Activated T-helper 1 cell treated with Interleukin-2 at 50 U/mL for 16 hours (primary cell): ENCODE results near the gene PIK3R6.
"Not testable (repeated sequence)": the region's sequence is repeated elsewhere in the genome, so short reads cannot be mapped to it uniquely, and the experiment has no call there.

ENCODE experiments used
- DNase-seq: peaks from one replicate; pipeline ENCODE4 v3.0.0-alpha.2; 2020; ENCODE audit warnings: low read depth

PIK3R6 gene

DNA sequence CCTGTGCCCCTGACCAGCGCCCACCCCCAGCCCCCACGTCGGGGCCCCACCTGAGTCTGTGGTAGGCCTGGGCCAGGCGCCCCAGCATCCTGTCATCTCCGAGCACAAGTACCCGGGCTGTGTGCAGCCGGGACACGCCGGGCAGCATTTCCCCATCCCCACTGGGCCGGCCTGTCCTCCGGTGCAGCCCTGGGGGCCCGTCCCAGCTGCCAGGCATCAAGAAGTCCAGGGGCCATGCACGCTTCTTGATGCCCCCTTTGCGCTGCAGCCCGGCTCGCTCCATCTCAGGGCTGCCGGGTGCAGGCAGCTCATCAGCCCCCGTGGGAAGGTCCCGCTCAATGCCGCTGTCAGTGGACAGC lies 39.0 kb downstream of the PIK3R6 start:
- no peak for DNase-seq

DNA sequence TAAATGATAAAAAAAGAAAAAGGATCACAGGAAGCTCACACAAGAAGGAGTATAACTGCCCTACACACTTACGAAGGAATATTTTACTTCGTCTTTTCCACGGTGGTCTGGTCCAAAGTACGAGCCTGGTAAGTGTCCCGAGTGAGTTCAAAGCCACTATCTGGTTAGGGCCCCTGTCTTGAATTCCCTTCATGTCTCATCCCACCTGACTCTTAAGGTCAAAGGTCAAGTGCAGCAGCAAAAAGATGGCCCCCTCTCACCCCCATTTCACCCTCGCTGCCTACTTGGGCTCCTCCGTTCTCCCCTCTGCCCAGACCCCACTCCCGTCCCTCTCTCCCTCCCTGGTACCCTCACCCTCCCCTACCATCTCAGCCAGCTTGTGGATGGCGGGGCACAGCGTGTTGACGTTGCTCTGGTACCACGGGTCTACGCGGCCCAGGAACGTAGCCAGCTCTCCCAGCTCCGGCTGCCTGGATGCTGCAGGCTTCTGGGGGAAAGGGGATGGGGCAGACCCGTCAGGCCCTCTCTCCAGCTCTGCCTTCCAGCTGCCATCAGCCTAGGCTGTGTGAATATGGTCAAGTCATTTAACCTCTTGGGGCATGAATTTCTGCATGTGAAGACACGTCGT lies 40.6 kb downstream of the PIK3R6 start:
- no peak for DNase-seq

DNA sequence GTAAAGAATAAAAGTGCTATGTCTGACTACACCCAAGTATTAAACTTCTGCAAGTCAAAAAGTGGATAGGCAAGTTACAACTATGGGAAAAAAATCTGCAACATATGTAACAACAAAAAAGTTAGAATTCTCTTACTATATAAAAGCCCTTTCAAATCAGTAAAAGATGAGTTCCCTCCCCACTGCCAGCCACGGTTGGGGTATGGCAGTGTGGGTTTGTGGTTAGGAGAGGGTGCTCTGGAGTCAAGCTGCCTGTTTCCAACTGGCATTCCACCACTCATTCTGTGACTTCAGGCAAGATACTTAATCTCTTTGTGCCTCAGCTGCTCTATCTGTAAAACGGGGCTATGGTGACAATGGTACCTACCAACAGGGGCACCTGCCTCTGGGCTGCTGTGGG lies 41.7 kb downstream of the PIK3R6 start:
- no peak for DNase-seq

DNA sequence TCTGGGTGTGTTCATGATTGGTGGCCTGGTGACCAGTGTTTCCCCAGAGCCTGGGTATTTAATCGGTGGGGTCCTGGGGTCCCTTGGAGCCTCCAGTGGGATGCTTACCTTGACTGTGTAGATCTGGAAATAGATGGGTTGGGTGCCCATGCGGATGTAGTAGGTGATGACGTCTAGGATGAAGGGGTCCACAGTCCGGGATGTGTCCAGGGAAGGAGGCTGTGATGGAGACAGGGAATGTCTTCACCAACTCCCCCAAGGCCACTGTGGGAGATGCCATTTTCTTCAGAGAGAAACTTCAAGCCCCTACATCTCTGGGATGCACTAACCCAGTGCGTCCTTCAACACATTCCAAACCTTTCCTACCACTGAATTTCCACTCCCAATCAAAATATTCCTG lies 44.2 kb downstream of the PIK3R6 start:
- no peak for DNase-seq

DNA sequence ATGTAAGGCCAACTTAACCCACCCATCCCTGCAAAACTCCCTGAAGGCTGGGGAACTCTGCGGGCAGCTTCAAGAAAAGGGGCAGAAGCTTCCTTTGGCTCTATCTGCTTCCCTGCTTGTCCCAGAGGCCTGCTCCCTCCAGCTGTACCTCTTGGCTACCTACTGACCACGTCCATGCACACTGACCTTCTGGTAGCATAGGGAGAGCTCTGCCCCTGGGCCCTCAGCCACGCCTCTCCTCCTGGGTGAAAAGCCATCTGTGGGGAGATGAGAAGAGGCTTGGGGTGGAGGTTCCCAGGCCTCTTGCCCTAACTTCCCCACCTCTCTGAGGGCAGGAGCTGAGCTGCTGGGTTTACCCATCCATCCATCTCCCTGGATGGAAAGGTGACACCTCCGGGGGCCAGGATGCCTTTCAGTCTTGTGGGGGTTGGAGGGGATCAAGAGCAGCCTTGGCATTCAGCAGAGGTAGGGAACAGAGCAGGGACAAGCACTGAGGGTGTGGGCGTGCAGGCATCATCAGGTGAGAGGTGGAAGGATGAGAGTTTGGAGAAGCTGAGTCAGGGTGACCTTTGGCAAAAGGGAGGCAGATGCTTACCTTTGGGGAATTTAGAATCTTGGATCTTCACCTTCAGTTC lies 45.0 kb downstream of the PIK3R6 start:
- no peak for DNase-seq

DNA sequence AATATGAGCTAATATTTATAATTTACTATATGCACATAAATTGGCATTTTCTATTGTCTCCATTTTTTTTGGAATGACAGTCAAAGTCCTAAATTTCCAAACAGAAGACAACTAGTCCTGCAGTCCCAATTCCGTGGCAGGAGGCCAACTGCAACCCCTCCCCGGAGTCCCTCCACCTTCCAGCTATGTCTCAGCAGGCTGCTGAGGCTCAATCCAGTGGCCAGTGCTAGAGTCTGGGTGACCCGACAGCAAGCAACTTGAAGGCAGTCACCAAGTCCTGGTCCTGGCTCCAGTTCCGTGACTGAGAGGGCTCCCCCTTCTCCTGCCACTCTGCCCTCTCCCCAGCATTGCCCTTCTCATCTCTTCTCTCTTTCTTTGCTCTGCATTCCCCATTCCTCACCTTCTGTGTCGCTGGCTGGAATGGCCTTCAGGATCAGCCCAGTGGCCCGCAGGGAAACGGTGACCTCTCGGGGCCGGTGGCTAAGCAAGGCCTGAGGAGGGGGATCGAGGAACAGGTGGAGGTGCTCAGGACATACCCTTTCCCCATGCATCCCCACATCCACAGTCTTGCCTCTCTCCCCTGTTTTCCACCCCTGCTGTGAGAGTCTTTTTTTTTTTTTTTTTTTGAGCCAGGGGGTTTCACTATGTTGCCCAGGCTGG lies 45.9 kb downstream of the PIK3R6 start:
- DNase-seq: no peak

DNA sequence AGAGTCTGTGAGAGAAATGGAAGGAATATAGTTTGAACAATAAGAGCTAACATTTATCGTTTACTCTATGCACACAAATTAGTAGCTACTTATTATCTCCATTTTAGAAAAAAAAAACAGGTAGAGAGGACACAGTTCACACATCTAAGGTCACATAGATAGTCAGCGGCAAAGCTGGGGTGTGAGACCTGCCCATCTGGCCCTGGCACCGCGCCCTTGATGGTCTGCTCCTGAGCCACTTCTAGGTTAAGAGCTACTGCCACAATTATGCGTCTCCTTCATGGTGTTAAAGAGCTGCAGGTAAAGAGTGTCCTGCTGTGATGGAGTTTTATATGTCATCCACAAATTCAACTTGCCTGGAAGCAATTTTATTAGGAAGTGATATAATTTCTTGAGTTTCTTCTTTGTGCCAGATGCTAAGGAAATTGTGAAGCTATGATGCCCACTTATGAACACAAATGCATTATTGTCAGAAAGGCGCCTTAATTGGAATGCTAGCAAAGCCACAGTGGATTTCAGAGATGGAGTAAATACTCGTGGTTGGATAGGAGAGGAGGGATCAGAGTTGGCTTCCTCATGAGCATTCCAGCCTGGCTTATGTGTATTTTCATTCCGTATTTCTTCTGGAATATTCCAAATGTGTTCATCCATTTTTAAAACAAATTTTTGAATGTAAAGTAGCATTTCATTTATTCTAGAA lies 47.0 kb downstream of the PIK3R6 start:
- no peak for DNase-seq

DNA sequence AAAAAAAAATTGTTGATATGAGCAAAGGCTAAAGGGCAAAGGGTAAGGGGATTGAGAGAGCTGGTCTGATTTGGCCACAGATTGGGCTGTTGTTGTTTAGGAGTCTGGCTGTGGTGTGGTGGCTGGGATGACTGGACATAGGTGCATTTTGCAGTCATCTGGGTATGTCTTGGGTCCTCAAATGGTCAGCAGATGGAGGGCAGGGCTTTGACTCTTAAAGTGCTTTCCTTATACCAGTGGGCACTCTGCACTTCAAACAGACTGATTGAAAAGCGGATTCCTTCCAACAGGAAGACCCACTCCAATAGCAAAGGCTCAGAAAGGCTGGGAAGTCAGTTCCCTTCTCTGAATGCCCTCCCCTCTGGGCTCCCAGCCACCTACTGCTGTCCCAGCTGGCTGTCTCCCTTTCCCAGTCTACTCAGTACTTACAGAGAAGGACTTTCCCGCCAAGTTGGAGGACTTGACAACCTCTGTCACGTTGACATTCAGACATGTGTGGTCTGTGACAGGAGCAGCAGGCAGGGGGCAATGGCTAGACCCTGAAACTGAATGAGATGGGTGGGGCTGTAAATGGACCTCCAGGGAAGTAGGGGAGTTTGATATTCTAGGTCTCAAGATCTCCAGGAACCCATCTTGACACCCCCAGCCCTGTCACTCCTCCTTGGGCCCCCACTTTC lies 48.7 kb downstream of the PIK3R6 start:
- DNase-seq: no peak

DNA sequence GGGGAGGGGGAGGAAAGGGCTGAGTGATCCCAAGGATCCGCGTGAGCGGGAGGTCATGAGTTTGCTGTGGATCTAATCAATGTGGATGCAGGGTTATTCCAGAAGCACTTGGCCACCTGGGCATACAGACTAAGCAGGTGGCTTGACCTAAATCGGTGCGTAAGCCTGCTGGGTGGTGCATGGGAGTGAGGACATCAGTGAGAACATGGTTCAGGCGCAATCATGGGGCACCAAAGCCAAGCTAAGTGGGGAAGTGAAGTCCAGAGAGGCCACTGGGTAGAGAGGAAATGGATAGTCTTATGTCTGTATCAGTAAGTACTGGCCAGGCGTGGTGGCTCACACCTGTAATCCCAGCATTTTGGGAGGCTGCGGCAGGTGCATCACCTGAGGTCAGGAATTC lies 49.4 kb downstream of the PIK3R6 start:
- DNase-seq: no peak

DNA sequence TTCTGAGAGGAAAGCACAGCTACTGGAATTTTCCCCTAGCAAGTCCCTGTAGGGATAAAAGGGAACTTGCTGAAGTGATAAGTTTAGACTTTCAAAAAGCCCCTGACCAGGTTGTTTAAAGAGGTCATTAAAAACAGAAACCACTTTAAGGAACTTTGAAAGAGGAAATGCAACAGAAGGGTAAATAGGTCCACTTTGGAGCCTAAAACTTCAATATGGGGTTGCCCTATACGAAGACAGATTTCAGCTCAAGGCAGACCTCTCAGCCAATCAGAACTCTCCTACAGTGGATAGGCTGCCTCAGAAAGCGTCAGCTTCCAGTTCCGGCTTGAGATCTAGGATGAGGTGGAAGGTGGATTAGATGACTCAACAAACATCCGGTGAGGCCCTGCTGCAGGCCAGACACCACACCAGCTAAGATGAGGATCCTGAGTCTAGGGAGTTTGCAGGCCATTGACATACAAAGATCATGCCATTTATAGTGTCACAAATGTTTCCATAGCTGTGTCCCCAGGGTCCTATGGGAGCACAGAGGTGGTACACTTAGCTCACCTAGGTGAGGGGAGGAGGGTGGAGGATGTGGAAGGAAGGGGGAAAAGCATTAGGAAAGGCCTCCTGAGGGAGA lies 60.4 kb downstream of the PIK3R6 start:
- no peak for DNase-seq

DNA sequence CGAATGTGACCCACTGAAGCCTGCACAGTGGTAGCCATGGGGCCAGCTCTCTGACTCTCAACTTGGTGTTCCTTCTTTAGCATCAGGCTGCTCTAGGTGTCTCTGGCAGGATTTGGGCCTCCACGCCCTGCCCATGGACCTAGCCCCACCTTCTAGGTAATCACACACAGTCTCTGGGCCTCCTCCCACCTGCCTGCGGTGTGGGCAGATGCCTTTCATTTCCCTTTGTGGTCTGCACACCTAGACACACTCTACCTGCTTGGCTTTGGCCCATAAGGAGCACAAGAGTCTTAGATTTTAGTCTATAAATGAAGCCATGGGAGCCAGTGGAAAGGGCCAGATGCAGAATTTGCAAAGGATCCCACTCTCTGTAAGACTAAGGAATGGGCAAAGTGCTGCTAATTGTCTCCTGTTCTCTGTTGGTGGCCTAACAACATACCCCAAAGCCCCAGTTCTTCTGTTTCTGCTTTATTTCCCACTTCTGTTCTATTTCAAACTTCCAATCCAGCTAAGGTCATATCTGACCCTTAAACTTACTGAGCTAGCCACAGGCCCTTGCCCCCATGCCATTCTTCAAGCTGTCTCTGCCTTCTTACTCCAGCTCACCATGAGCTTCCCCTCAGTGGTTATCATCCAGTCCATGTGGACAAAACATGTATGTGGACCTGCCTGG lies 61.1 kb downstream of the PIK3R6 start:
- no peak for DNase-seq

DNA sequence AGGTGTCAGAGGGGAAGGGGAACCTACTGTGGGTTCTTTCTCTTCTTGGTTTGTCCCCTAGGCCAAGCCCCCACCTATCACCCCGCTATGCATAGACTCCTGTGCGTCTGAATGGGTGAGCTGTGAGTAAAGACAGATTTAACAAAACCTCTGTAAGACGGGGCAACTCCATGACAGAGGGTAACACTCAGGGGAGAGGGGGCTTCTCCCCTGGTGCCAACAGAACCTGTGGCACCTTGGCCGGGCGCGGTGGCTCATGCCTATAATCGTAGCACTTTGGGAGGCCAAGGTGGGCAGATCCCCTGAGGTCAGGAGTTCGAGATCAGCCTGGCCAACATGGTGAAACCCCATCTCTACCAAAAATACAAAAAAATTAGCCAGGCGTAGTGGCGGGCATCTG lies 62.1 kb downstream of the PIK3R6 start:
- DNase-seq: not testable (repeated sequence)

DNA sequence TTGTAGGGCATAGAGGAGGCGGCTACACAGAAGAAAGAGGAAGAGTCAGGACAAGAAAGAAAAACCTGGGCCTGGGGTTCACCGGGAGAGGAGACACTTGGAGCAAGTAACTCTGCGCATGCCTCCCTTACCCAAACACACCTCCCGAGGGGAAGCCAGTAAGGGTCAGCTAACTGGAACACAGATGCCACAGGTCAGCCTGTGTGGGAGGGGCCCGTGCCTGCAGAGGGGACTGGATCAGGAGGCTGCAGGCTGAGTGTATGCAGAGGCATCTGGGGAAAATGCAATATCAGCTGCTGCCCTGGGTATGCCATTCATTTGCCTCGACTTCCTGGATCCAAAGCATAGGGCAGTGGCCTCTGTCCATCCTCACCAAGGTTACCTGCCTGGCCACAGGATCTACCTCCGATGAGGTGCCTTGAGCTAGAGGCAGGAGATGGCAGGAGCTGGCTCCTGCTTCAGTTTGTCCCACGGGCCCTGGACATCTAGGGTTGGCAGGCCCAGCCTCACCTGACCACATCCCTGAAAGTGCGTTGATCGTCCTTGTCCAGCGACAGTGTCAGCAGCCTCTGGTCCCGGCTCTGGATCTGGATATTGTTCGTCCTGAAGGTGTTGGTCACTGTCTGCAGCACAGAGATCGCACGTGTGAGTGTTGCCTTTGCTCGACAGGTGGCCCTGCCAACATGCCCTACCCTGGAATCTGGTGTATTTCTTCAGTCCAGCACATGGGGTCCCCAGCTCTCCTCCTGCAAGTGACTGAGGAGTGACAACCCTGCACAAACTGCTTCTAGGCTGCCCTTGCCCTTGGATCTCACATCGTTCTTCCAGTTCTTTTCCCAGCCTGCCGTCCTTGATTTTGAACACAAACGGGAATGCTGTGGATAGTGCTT lies 63.7 kb downstream of the PIK3R6 start:
- DNase-seq: no peak

DNA sequence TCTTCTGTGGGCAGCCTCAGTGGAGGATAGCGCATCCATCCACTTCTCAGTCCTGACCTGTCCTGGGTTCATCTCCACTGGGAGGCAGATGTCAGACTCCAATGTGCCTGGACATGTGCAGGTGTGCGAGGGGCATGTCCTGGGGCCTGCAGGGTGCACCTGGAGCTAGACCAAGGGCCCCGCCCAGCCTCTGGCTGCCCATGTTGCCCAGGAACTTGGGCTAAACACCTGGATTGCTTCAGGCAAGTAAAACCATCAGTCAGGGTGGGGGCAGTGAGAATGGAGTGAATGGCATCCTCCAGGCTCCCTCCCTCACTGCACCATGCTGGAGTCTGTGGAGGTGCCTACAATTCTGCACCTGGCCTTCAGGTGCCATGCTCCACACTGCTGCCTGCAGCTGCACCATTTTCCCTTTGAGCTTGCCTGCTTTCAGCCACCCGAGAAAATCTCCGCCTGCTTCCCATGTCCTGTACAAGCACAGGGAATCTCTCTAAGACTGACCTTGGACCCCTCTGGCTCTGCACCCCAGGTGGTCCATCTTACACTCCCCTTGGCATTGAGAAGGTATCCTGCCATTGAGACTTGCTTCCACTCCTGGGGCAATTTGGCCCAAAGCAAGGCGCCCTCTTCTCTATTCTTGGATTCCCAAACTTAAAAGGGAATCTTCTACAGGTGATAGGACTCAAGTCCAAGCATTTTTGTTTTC lies 66.2 kb downstream of the PIK3R6 start:
- DNase-seq: no peak

DNA sequence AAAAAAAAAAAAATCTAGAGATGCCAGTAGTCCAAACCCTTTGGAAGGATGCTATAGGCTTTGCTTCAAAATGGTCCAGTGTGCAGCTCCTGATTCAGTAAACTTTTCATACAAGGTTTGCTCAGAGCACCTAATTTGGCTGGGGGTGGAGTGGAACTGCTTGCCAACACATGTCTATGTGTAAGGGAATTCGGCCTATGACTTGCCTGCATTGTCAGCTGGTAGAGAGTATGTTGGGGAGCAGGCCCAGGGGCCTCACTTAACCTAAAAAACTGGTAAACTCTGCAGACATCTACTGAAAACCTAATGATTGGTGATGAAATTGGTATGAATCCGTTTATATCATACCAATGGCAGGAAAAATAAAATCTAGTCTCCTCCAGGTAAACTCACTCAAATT lies 66.8 kb downstream of the PIK3R6 start:
- DNase-seq: no peak

DNA sequence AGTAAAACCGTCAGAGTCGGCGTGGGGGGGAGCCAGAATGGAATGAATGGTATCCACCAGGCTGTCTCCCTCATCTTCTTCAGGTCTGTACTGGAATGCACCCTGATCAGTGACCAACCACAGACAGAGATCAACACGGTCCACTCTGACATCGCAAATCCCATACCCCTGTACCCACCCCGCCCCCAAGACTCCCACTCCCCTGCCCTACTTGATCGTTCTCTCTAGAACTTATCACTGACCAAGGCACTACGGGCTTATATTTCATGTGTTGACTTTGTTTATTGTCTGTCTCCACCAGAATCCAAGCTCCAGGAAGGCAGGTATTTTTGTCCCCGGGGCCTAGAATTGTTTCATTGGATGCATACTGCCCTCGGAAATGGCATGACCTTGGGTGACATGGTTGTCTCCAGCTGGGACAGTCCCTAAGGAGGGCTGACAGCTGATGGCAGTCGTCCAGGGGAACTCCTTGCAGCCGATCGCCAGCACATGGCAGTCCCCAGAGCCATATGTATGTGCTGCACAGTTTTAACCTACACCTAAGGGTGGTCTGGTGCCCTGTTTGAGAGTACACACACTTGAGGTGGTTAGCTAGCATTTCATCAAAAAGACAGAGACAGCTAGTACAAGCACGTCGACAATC lies 67.8 kb downstream of the PIK3R6 start:
- DNase-seq: no peak

DNA sequence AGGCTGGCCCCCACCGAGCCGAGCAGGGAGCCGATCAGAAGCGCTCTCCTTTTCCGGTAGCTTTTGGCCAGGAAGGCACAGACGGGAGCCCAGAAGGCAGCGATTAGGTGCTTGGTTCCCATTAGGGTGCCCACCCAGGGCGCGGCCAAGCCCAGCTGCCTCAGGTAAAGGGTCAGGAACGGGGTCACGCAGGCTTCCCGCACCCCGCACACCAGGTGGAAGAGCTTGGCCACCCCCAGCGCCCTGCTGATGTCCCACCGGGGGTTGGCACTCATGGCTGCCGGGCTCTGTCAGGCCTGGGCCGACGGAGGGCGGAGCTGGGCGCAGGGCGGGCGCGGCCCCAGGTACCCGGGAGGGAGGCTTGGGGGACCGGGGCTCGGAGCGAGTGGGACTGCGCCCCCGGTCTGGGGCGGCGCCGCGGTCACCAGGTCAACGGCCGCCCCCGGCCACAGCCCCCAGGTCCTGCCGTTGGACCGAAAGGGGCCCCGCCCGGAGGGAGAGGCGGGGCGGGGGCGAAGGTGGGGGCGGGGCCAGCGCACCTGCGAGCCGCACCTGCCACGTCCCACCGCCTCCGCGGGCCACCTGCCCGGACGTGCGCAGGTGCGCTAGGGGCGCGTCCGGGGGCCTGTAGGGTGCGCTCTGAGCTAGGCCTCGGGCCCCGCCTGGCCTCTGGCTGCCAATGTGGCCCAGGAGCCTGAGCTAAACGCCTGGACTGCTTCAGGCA lies 68.5 kb downstream of the PIK3R6 start, which contains the start of gene MFSD6L:
Gene MFSD6L (minus strand): TSS at position 520 of the 724 bp plus-strand sequence. CDS start 245 bp downstream, at position 275.
- DNase-seq: no peak

DNA sequence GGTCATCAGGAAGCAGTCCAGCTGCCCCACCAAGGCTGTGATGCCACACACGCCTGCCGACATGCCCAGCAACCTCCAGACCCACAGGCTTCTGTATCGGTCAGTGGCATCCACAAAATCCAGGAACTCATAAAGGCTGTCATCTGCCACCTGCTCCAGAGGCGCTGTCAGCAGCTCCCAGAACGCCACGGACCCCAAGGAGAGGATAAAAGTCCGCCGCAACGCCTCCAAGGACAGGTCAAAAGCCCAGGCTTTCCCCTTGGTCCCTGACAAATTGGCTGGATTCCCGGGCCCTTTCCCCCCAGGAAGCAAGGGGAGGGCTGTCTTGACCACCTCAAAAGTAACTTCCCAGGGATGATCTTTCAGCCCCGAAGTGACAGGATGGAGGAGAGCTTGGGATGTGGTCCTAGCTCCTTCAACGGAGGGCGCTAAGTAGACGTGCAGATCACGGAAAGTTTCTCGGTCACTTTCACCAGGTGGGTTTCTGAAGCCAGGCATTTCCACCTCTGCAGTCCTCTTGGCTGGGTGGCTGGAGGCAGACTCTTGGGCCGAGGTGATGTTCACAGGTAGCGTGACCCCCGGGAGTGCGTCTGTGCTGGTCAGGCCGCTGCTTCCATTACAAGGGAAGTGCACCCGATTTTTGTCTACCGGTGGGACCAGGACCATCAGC lies 69.2 kb downstream of the PIK3R6 start:
- no peak for DNase-seq
